GM19023 (cell line): ENCODE results near the gene DNAJC17.

Experiments
- ATAC-seq: cut with Tn5 transposase; IDR thresholded peaks from one replicate; pipeline ENCODE4 v1.9.1; 2021; ENCODE audit warnings: mild to moderate bottlenecking, moderate library complexity; ENCODE audit not compliant: unreplicated experiment

DNAJC17 gene

GRCh38 chr15:40793216-40793989 is 13.9 kb downstream of the DNAJC17 start:
- no peak for ATAC-seq

GRCh38 chr15:40792394-40792793 is 14.9 kb downstream of the DNAJC17 start:
- no peak for ATAC-seq

GRCh38 chr15:40790718-40791117 is 16.6 kb downstream of the DNAJC17 start:
- no peak for ATAC-seq

DNA sequence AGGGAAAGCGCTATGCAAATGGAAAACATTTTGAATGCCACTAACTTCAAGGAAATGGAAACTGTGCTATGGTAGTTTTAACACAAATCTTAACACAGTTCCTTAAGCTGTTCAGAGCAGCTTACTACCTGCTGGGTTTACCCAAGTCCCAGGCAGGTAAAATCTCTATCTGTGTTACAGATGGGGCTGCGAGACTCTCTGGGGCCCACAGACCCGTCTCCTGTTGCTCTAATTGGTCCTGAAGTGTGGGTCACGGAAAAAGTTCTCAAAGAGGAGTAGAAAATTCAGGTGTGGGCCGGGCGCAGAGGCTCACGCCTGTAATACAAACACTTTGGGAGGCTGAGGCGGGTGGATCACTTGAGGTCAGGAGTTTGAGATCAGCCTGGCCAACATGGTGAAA is 17.3 kb downstream of the DNAJC17 start:
- no peak for ATAC-seq

GRCh38 chr15:40789119-40789518 is 18.2 kb downstream of the DNAJC17 start:
- ATAC-seq, result no peak

- ATAC-seq, result no peak
Measured at GRCh38 chr15:40787991-40788390, 19.3 kb downstream of the DNAJC17 start.

GRCh38 chr15:40787344-40787841 is 19.9 kb downstream of the DNAJC17 start:
- no peak for ATAC-seq

DNA sequence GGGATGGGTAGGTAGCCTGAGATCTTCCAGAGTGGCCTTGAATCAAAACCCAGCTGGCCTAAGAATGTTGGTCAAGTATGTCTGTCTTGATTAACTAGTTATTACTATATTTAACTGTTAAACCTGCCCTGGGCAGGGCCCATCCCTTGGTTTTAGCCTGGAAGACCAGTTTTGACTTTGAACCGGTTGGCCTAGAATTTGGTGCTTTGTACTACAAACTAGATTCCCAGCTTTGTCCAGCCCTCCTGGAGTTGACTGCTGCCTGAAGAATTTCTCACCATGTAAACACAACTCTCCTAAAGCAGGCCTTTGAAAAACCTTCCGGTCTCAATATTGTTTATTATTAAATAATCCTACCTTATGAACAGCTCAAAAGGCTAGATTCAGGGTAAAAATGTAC is 21.5 kb downstream of the DNAJC17 start:
- ATAC-seq, result no peak

GRCh38 chr15:40785164-40785563 is 22.1 kb downstream of the DNAJC17 start:
- ATAC-seq, result no peak

GRCh38 chr15:40782609-40783227 is 24.6 kb downstream of the DNAJC17 start:
- ATAC-seq, result no peak

DNA sequence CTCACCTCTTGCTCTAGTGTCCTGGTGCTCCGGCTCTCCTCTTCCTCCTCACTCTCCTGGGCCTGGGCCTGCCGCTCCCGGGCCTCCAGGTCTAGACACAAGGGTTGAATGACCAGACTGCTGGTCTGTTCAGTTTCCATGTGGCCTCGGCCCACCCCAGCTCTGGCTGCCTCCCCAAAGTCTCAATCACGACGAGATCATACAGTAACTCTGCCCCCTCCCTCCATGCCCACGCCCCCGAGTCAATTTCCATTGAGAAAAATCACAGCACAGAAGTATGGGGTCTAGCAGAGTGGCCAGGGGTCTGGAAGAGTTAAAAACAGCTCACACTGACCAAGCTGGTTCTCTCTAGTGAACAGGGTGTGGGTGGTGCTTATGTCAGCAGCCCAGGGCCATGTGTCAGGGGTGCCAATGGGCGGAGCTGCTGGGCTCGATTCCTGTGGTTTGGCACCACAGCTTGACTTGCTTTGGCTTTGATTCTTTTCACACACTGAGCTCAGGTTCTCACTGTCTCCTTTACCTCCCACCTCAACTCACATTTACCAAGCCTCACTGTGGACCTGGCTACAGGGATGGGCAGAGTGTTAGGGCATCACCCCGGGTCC is 30.6 kb downstream of the DNAJC17 start:
- ATAC-seq, result no peak

GRCh38 chr15:40775740-40776536 is 31.3 kb downstream of the DNAJC17 start:
- ATAC-seq, result no peak

GRCh38 chr15:40775007-40775406 is 32.3 kb downstream of the DNAJC17 start:
- no peak for ATAC-seq

GRCh38 chr15:40773902-40774301 is 33.4 kb downstream of the DNAJC17 start:
- ATAC-seq, result no peak

DNA sequence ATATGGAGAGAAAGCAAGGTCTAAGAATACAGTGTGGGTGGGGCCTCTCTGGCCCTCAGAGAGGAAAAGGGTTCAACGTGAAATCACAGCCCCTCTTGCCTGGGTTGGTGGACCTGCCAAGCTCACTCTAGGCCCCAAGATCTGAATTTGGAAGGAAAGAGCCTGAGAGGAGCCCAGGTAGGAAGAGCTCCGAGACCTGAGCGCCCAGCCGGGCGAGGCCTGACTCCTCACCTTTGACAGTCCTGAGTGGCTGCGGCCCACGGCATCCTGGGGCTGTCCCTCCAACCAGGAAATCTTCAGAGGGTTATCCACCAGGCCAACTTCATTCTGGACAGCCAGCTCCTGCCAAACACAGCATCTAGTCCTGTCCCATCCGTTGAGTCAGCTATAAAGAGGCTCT is 33.8 kb downstream of the DNAJC17 start:
- ATAC-seq, result no peak

- ATAC-seq, result no peak
Measured at GRCh38 chr15:40772014-40772413, 35.3 kb downstream of the DNAJC17 start.

DNA sequence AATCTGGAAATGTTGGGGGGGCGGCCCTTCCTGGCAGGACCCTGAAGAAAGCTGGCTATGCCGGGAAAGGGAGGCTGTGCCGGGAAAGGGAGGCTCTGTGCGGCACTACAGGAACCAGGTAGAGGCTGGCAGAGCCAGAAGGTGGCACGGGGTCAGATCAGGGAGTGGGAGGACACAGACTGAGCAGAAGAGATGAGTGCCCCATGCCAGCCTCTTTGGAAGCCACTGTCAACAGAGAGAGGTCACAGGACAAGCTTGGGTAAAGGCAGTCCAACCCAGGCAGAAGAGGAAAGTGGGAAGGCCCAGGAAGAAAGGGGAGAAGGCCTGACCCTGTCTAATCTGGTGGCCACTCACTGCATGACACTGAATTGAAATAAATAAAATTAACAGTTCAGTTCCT is 36.0 kb downstream of the DNAJC17 start:
- ATAC-seq, result no peak

GRCh38 chr15:40770147-40770721 is 37.0 kb downstream of the DNAJC17 start:
- no peak for ATAC-seq

DNA sequence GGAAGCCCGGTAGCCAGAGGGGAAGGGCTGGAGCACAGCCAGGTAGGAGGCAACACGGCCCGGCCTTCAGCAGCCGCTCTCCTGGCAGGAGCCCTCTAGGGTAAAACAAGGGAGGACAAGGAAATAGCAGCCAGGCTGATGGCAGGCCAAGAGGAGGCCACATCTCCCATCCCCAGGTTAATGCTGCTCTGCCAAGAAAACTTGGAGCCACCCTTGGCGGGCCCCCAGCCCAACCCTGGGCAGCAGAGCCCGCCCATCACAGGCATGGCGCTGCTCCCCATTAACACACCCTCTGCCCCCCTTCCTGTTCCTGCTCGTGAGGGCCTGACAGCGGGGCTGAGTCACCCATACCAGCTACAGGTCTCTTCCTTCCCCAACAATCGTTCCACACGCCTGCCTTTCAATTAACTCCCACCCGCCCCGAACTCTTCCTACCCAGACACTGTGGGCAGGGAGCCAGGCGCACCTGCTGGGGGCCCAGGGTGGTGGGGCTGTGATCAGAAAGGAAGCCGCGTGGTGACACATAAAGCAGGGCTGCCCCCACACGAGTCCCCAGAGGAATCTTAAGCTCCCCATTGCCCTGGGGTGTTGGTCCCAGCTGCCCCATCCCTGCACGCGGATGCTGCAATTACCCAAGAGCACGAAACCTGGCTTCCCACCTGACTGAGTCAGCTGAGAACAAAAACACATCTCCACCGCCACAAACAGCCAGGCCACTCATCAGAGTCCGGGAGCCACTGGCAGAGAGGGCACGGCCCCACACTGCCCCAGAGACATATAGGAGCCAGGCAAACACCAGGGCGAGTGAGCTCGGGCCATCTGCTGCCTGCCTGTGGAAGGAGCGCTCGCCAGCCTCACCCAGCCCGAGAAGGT is 37.8 kb downstream of the DNAJC17 start, which contains the start of gene C15orf62:
TSS of gene C15orf62 (plus strand) at position 707 of the 873 bp plus-strand sequence. CDS start 516 bp downstream, outside the sequence.
- ATAC-seq, result peak; percentile 47
